AG10803 (cell line): ENCODE measurements around the gene ATXN7L3B.

Source experiments
- DNase-seq: peaks from one replicate; pipeline ENCODE4 v3.0.0; 2010; ENCODE audit warnings: low read depth
- H3K4me3 ChIP-seq: 2 replicates; pipeline ENCODE4 v1.5.1; 2011; ENCODE audit warnings: mild to moderate bottlenecking, low read length, control low read depth
- TF ChIP-seq, protein P1 (sequence below): conservative IDR thresholded peaks from 2 replicates; pipeline ENCODE4 v1.5.1; 2011; ENCODE audit warnings: mild to moderate bottlenecking, low read length, control low read depth, inconsistent platforms

Gene ATXN7L3B

DNA sequence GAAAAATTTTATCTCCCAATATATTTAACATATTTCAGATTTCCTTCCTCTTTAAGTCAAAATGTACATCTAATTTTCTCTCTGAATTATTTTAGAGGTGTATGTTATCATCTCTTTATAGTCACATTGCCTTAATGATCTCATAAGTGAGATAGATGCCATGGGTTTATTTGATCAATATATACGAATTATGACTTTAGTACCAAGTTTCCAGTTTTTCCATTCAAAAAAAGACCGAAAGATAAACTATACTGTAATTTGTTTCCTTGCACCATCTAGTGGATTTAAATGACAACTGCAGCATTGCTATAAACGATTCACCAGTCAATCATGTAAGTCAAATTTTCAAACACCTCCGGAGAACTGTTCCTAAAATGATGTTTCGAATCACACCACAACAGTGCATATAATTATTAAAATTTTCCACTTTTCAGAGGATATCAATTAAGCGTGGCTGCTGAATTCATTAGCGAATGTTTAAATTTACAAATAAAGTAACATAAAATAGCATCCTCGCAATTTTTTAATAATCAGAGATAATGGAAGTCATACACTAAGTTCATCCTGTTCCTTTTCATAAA is 419 bp upstream of the ATXN7L3B start:
- TF ChIP-seq, protein P1, sequence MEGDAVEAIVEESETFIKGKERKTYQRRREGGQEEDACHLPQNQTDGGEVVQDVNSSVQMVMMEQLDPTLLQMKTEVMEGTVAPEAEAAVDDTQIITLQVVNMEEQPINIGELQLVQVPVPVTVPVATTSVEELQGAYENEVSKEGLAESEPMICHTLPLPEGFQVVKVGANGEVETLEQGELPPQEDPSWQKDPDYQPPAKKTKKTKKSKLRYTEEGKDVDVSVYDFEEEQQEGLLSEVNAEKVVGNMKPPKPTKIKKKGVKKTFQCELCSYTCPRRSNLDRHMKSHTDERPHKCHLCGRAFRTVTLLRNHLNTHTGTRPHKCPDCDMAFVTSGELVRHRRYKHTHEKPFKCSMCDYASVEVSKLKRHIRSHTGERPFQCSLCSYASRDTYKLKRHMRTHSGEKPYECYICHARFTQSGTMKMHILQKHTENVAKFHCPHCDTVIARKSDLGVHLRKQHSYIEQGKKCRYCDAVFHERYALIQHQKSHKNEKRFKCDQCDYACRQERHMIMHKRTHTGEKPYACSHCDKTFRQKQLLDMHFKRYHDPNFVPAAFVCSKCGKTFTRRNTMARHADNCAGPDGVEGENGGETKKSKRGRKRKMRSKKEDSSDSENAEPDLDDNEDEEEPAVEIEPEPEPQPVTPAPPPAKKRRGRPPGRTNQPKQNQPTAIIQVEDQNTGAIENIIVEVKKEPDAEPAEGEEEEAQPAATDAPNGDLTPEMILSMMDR = peak; percentile 77
- peak; percentile 63 for DNase-seq
- H3K4me3 ChIP-seq = peak overlapping the region; percentile 93

DNA sequence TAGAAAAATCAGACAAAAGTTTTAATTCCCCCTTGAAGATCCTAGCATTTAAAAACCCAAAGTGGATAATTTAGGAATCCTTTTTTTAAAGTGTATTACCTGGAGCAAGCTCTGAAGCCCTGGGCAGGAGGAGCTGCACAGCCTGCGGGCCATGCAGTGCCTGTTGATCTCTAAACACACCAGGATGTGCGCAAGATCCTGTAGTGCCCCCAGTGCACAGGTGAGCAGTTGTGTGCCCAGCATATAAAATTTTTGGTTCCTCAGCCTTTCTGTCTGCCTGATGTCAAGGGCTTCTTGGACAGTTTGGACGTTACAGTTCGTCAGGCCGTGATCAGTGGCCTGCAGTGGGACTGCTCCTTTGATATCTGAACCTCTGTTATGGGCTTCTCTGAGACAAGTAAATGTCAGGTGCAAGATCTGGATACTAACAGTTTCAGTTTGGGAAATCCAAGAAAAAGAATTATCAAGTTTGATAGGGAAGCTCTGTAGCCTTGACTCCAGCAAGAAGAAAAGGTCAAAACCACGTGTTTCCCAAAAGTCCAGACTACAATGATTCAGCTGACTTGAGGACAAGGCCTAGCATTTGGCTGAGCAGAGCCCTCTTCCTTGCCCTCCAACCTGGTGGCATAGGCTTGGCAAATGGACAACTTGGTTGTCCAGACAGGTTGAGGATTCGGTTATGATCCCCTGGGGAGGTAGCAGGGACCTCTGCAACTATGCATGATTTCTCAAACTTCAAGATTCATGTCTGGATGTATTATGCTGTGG is 1.0 kb downstream of the ATXN7L3B start:
- DNase-seq = no peak
- TF ChIP-seq, protein P1 = no peak
- peak overlapping the region; percentile 93 for H3K4me3 ChIP-seq

DNA sequence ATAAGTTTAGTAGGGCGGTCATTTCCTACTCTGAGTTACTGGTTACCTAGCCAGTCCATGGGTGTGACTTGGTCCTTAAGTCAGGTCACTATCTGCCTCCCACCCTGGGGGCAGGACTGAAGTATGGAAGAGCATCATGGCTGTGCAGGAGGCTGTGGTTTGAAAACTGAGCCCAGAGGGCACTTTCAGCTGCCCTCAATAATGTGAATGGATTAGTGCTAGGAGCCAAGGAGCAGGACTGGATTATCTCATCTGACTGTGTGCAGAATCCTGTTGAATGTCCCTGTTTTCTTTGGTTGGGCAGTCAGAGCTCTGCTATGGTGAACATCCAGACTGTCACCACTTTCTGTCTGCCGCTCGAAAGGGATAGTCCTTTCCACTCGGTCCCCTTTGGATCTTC is 1.6 kb downstream of the ATXN7L3B start:
- TF ChIP-seq, protein P1 = no peak
- DNase-seq = no peak
- peak overlapping the region; percentile 93 for H3K4me3 ChIP-seq

DNA sequence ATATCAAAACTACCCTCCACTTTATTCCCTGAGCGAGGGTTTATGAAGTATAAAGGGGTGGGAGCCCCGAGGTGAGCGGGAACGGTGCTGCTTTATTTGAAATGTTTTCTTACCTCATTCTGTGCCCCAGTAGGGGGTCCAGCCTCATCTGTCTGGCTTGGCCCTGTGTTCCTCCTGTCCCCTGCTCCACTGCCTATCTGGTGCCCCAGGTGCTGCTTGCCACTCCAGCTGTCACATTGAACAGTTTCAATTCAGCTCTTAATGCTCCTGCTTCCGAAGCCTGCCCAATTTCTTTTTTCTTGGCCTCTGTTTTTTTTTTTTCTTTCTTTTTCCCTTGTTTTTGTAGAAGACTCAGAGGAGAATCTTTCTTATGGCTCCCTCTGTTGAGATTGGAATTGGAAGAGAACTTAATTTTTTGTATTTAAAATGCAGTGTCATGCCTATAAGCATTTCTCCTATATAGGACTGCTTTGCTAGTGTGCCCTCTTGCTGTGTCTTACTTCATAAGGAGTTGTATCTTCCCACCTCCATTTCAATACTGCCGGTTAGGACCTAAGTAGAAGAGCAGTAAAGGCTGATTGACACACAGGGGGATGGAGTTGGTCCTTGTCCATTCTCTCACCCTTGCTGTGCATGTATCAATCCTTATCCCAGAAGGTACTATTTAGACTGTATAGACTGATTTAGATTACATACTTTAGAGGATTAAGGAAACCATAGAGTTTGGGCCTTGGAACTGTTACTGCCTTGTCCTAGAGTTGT is 2.3 kb downstream of the ATXN7L3B start:
- DNase-seq = no peak
- TF ChIP-seq, protein P1 = no peak
- peak overlapping the region; percentile 93 for H3K4me3 ChIP-seq

DNA sequence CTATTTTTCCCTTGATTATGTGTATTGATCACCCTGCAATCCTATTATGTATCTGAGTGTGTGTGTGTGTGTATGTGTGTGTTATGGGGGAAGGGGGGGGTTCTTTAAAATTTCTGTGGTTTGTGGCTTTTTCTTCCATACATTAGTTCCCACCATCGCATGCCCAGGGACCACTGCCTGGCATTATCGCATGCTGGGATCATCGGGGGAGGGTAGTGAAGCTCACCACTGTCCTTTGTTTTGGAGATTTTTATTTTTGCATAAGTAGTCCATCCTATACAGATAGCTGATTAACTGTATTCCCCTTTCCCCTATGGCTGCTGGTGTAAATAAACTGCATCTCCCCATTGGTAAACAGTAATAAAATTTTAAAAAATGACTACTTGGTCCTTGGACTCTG is 3.4 kb downstream of the ATXN7L3B start:
- H3K4me3 ChIP-seq = no peak overlapping the region; the same call in 1 of the 2 replicates
- TF ChIP-seq, protein P1 = no peak
- no peak for DNase-seq

DNA sequence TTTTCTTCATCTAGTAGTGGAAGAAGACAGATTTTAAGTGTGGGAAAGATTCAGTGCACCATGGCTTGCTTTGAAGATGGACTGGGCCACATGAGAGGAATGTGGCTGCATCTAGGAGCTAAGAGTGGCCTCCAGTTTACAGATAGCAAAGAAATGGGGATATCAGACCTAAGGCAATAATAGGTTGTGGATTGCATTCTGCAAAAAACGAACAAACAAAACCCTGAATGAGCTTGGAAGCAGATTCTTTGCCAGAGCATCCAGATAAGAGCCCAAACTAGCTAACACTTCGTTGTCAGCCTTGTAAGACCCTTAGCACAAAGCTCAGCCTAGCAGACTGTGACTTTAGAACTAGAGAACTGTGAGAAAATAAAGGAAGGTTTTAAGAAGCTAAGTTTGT is 9.6 kb downstream of the ATXN7L3B start:
- TF ChIP-seq, protein P1 = no peak
- H3K4me3 ChIP-seq = no peak overlapping the region
- DNase-seq = no peak
